NCI-H748 treated with DMSO at 0.1 percent for 48 hours (cell line): ENCODE results near the gene CD151.

ENCODE experiments used
- DNase-seq: peaks from one replicate; lab custom pipeline; 2025; lab: John Stamatoyannopoulos, UW

CD151 gene

DNA sequence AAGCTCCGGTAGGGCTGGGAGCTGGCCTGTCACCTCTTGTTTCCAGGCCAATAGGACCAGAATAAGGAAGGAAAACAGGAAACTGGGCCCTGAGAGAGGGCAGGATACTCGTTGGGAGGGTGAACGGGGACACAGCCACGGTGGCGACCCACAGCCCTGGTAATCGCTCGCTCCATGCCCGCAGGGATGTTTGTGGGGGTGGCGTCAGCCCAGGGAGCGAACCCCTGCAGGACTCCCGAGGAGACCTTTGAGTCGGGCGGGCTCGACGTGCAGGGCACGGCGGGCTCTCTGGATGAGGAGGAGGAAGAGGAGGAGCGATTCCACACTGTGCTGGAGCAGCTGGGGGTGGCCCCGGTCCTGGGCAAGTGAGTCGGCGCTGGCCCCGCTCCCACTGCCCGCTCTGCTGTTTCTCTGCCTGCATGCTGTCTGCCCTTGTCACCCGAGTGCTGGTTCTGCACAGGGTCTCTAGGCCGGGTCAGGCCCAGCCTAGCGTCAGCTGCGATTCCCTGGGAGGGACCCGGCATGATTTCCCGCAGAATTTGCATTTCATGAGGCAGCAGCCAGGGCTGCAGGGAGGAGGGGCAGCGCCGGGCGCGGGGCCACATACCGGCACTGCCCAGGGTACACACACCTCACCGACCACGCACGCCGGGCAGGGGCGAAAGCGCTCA is 3.4 kb upstream of the CD151 start:
- DNase-seq: no peak

DNA sequence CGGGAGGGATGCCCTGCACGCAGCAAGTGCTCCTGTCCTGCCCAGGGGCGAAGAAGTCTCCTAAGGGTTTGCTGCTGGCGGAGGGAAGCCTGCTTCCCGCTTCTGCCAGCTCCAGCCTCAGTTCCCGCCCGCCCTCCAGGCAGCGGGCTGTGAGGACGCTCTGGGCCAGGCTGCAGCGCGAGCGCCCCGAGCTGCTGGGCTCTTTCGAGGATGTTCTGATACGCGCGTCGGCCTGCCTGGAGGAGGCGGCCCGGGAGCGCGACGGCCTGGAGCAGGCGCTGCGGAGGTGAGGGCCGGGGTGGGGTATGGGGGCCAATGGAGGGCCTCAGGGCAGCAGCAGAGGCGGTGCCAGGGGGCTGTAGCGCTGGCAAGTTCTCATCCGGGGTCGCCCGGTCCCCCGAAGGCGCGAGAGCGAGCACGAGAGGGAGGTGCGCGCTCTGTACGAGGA is 2.9 kb upstream of the CD151 start:
- no peak for DNase-seq

DNA sequence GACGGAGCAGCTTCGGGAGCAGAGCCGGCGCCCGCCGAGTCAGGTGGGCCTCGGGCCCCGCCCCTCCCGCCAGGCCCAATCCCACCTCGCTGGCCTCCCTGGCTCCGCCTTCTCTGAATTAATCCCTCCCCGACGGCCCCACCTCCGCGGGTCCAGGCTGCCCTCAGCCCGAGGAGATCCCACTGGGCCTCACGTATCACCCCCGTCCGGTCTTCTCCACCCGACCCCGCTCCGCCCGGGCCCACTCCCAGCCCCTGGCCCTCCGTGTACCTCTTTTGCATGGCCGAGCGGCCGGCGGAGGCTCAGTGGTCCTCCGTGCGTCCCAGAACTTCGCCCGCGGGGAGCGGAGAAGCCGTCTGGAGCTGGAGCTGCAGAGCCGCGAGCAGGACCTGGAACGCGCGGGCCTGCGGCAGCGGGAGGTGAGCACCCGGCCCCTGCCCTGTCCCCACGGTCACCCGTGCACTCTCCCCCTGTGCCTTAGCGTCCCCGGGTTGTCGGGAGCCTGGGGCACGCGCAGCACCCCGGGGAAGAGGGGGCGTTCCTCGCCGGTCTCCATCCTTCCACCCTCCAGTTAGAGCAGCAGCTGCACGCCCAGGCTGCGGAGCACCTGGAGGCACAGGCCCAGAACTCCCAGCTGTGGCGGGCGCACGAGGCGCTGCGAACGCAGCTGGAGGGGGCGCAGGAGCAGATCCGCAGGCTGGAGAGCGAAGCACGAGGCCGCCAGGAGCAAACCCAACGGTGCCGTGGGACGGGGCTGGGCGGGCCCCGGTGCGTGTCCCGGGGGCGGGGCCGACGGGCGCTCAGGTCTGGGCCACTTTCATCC is 2.2 kb upstream of the CD151 start:
- peak; percentile 83 for DNase-seq

DNA sequence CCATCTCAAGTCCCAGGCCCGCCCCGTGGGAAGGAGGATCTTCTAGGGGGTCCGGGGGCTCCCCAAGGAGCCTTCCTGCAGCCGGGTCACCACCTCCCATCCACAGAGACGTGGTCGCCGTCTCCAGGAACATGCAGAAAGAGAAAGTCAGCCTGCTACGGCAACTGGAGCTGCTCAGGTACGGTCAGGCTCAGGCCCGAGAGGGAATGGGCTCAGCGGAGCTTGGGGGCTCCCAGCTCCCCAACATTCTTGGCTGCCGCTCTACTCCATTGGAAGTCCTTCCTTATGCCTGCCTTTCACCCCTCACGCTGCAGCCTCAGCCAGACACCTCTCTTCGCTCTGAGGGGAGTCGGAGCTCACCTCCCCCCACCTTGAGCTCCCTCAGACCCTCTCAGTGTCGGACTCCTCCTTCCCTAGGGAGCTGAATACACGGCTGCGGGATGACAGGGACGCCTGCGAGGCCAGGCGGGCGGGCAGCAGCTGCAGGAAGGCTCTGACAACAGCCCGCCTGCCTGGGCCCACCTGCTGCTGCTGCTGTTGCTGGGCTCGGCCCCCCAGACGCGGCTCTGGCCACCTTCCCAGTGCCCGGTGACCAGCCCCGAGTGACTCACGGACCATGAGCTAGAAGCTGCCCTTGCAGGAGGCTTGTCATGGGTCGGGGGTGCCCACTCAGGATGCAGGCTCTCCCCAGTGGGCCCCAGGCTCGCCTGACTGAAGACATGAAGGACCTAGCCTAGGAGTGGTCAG is 1.5 kb upstream of the CD151 start:
- DNase-seq: no peak

DNA sequence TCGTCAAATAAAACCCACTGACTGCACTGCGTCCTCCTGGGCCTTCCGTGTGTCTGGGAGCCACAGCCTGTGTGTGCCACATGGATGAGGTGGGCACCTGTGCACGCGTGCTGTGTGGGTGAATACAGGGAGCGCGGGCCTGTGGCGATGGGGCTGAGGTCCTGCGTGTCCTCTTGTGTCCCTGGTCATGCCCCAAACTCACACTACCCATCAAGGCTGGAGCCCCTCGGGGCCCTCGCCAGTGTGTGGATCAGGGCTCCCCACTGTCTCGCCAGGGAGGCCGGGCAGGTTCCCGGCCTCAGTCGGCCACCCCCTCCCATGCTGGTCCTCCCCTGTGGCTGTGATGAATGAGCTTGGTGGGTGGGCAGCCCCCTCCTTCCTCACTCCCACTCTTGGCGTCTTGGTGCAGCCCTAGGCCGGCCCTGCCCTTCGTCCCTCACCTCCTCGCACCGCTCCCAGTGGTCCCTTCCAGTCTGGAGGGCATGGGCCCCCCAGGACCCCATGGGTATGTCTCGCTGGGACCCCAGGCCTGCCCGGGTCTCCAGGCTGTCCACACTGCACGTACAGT is 707 bp upstream of the CD151 start:
- DNase-seq: no peak

DNA sequence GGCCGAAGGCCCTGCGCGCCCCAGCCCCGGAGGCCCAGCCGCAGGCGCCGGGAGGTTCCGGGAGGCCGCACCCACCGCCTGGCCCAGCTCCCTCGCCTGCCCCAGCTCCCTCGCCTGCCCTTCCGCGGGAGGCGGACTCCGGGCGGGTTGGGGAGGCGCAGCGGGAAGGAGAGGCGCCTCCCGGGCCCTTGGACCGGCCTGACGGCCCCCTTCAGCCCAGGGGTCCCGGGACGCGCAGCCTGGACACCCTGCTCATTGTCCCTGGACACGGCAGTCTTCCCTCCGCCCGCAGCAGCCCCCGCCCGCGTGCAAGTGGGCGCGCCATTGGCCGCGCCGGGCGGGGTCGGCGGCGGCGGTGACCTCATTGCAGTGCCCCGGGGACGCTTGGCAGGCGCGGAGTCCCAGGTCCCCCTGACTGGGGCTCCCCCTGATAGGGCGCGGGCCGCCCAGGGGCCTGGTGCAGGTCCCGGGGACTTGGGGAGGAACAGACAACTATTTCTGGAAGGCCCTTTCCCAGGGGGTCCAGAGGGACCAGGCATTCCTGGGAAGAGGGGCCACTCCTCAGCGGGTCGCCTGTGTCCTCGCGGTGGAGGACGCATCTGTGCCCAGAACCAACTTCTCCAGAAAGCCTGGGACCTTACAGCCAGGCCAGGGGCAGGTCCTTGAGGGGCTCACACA is 501 bp downstream of the CD151 start:
- DNase-seq: no peak

DNA sequence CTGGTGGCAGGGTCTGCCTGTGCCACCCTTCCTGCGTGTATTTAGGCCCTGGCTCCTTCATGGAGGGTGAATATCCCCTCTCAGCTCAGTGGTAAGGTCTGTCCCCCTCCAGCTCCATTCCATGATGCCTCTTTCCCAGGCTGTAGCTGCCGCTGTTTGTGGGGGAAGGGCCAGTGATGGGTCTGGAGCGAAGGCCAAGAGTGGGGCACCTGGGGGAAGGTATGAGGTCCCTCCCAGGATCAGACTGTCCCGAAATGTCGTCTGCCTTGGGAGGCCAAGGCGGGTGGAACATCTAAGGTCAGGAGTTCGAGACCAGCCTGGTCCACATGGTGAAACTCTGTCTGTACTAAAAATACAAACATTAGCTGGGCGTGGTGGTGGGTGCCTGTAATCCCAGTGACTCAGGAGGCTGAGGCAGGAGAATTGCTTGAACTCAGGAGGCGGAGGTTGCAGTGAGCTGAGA is 1.1 kb downstream of the CD151 start:
- no peak for DNase-seq

DNA sequence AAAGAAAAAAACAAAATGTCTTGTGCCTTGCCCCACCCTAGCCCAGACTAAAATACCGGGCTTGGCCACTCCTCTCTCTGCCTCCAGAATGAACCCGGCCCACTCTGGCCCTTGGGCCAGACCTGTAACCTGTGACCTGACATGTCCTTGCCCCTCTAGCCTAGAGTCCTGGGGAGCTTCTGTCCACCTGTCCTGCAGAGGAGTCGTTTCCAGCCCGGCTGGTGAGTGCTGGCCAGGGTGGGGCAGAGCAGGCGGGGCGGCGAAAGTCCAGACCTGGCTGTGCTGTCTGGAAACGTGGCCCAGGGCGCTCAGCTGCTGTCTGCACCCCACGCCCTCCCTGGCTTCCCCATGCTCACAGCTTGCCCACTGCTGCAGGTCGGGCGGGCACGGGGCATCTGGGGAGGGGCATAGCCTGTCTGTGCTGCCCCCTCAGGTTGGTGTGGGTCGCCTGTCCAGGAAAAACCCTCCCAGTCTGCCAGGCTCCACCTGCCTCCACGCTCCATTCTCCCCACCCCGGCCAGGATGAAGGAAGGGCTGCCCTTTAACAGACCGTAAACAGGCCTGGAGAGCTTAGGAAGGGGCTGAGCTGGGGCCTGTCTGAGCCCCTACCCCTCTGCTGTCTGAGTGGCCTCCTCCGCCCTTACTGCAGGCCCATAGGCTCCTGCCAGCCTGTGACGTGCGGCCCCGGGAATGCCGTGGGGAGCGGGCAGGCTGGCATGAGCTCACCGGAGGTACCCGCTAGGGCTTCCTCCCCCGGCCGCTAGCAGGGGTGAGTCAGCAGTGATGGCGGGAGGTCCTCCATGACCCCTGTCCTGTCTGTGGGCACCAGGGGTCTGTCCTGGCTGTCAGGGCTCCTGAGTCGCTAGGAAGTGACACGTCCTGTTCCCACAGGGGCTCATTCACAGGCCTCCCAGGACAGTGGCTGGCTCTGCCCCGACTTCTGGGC is 1.9 kb downstream of the CD151 start:
- DNase-seq: no peak

DNA sequence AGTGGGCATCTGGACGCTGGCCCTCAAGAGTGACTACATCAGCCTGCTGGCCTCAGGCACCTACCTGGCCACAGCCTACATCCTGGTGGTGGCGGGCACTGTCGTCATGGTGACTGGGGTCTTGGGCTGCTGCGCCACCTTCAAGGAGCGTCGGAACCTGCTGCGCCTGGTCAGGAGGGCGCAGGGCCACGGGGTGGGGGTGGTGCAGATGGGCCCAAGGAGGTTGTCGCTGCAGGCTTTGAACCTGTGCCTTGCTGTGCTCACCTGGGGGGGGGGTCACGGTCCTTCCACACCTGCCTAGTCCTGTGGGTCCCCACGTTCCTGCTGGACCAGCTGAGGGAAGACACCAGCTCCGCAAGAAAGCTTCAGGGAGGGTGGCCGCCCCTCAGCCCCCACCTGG is 3.5 kb downstream of the CD151 start:
- DNase-seq: no peak

DNA sequence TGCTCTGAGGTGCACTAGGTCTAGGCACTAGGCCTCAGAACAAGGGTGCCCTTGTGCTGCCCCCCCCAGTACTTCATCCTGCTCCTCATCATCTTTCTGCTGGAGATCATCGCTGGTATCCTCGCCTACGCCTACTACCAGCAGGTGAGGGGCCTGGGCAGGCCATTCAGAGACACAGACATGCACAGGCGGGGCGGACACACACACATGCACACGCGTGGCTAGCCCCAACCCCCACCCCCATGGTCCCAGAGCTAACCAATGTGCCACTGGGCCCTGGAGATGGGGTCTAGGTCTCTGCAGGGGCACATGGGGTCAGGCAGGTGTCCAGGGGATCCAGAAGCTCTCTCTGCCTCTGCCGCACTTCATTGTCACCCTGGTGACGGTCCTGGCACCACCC is 3.9 kb downstream of the CD151 start:
- DNase-seq: no peak

DNA sequence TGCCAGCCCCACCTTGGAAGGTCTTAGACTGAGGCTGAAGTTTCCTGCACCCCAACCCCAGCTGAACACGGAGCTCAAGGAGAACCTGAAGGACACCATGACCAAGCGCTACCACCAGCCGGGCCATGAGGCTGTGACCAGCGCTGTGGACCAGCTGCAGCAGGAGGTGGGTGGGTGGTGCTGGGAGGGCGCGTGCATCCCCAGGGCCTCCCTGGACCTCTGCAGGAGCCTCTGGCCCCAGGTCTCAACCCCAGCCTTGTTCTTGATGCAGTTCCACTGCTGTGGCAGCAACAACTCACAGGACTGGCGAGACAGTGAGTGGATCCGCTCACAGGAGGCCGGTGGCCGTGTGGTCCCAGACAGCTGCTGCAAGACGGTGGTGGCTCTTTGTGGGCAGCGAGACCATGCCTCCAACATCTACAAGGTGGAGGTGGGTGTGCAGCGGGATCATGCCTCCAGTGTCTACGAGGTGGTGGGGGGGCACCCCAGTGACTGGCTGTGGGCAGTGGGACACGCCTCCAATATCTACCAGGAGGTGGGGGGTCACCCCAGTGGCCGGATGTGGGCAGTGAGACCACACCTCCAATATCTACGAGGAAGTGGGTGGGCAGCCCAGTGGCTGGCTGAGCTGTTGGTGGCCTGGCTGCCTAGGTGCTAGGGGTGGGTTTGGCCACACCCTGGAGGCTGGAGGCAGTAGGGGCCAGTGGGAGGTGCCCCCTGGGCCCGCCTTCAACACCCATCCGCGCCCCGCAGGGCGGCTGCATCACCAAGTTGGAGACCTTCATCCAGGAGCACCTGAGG is 4.6 kb downstream of the CD151 start:
- DNase-seq: no peak

DNA sequence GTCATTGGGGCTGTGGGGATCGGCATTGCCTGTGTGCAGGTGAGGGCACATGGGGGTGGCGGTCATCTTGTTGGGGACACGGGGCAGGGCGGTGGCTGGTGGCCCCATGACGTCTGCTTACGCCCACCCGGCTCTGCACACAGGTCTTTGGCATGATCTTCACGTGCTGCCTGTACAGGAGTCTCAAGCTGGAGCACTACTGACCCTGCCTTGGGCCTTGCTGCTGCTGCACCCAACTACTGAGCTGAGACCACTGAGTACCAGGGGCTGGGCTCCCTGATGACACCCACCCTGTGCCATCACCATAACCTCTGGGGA is 5.2 kb downstream of the CD151 start:
- no peak for DNase-seq

DNA sequence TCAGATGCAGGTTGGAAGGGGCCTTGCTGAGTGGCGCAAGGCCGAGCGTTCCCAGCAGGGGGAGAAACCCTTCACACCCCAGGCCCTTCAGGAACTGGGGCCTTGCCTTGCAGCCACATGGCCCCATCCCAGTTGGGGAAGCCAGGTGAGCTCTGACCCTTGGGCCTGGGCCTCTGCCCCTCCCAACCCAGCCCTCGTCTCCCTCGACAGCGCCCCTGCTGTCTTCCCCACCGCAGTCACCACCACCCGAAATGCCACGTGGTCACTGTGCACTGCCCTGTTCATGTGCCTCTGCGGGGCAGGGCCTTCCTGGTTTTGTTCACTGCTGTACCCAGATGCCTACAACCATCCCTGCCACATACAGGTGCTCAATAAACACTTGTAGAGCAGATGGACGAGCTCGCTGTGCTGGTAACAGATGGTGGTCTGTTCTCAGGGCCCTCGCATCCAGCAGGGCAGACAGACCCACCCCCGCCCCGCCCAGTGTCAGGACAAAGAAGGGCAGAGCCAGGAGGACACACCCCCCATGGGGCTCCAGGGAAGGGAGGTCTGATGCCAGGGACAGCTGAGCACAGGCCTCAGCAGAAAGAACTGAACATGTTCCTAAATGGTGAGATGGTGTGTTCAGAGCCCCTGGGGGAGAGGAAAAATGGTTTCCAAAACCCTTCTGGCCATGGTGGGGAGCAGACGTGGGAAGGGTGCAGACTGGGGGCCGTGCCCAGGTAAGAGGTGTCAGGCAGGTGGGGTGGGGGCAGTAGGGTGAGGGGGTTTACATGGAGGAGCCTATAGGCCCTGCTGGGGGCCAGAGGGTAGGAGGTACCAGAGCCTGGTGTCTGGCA is 5.9 kb downstream of the CD151 start:
- DNase-seq: no peak

DNA sequence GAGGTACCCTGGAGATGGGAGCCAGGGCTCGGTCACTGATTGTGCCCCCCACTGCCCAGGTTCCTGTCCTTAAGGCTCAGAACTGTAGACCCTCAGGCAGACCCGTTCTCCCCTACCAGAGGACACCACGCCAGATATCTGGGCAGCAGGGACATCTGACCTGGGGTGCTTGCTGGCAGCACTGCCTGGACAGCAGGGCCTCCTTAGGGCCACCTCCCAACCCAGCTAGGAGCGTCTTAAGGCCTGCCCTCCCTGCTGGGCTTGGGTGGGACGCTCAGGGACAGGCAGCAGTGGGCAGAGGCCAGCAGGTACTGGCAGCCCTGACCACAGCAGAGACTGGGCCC is 6.5 kb downstream of the CD151 start:
- no peak for DNase-seq

DNA sequence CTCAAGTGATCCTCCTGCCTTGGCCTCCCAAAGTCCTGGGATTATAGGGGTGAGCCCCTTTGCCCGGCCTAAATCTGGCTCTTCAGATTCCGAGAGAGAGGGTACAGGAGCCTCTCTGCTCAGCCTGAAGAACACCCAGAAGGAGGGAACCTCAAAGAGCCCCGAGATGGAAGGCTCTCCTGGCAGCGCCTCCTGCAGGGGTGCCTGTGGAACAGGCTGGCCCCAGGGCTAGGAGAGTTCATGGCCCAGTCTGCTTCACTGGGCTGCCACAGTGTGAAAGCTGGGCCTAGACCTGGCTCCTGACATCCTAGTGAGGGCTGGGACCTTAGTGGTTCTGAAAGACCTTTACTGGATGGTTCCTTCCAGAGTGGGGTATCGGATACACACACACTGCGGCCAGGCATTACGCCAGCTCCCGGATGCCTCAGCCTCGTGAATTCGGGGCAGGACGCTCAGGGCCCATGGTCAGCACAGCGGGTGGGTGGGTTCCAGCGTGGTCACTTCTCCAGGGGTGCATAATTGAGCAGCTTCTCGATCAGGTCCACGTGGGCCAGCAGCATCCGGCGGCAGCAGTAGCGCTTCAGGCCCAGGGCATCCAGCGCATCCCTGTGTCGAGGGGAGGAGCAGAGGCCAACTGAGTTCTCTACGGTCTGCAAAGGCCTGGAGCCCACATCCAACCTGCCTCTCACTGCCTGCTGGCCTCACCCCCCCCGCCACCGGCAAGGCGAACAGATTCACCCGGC is 7.3 kb downstream of the CD151 start:
- DNase-seq: no peak

DNA sequence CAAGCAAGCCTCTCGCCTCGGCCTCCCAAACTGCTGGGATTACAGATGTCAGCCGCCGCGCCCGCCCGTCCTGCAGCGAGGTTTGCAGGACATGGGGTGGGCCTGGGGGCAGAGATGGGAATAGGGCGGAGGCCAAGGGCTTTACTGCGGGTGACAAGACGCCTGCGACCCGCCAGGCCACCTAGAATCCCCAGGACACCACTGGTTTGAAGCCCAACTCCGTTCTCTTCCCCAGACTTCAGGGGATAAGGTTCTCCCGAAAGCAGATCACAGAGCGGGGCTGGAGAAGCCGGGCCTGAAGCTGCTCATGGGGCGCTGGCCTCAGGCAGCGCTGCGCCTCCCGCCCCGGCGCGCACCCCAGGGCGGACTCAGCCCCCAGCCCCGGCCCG is 9.2 kb downstream of the CD151 start:
- DNase-seq: no peak

DNA sequence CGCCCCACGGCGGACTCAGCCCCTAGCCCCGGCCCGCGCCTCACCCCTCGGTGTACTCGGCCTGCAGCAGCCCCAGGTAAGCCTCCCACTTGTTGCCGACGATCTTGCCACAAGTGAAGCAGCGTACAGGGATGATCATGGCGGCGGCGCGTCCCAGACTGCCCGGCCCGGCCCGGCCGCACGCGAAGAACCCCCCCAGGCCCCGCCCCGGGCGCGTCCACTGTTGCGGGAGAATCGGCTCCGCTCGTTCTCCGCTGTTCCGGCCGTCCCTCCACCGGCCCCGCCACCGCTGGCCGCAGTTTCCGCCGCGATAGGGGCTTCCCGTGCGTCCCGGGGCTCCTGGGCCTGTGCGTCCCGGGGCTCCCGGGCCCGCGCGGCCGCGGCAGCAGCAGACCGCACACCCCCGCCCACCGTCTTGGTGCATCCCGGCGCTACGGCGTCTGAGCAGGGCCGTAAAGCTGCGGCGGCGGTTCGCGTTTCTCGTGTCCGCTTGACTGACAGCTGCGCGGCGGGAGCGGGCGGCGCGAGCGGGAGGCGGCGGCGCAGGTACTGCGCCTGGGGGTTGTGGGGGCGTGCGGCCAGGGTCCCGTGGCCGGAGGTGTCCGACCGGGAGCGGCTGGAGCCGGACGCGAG is 9.7 kb downstream of the CD151 start, which contains the start of the genes POLR2L and TSPAN4:
TSS of gene POLR2L (minus strand) at position 160 of the 633 bp plus-strand sequence. CDS start at position 139, 21 bp downstream.
TSS of gene TSPAN4 (plus strand) at position 483 of the 633 bp plus-strand sequence. CDS start 7,453 bp downstream, outside the sequence.
- DNase-seq: peak; percentile 60
